Daoy (cell line): ENCODE measurements around the gene MGLL. TPM values are rescaled to one million over a fixed set of nuclear protein-coding genes. Genes with fewer than 3 reads are reported as not detected.
"Not testable (repeated sequence)": the region's sequence is repeated elsewhere in the genome, so short reads cannot be mapped to it uniquely, and the experiment has no call there.

Source experiments
- DNase-seq: peaks from one replicate; pipeline ENCODE4 v3.0.0-alpha.2; 2015; ENCODE audit warnings: low read depth
- total RNA-seq: library from RNA; depleted of rRNA; stranded (reverse); fragments of >200 nt; shearing (Covaris generic); gene quantifications from 2 replicates; pipeline ENCODE4 v1.2.3, GENCODE V29; 2014

Gene MGLL
- total RNA-seq, 1 experiment from 2014 or later, result 37.1 TPM

DNA sequence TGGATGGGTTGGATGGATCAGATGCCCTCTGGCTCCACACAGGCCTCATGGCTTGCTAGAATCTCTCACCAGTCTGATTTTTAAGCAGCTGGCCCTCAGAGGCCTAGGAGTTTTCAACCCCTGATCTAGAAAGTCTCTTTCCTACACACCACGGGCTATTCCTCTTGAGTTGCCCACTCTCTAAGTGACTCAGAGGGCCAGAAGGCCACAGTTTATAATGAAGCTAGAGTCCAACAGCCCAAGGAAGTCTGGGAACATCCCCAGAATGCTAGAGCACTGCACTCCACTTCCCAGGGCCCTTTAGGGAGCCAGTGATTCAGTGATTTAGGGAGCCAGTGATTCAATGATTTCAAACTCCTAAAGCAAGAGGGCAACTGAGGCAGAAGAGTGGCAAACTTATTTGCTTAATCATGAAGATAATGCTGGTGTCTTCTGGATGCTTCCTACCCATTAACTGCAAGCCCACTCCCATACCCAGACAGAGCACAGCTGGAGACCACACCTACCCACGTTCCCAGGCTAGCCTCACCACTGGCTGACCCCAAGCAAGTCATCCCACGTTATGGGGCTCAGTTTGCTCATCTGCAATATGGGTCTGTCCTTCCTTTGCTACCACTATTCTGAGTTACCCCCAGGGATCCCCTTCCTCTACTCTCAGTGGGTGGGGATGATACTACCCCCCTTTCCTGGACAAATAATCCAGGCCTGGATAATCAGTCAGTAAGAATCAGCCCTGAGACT is 112.8 kb downstream of the MGLL start:
- DNase-seq, result no peak

DNA sequence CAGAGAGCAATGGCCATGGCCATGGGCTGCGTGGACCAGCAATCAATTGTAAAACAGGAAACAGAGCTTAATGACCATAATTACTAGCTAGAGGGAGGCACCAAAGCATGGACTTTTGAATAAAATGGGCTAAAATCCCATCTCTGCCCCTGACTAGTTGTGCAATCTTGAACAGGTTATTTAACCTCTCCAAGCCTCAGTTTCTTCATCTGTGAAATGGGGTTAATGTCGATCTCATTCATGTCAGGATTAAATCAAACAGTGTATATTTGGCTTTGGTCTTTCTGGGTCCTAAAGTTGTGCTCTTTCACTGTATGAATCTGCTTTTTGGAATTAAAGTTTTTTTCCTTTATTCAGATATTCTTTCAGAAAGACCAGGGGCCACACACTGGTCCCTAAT is 113.5 kb downstream of the MGLL start:
- DNase-seq, result no peak

DNA sequence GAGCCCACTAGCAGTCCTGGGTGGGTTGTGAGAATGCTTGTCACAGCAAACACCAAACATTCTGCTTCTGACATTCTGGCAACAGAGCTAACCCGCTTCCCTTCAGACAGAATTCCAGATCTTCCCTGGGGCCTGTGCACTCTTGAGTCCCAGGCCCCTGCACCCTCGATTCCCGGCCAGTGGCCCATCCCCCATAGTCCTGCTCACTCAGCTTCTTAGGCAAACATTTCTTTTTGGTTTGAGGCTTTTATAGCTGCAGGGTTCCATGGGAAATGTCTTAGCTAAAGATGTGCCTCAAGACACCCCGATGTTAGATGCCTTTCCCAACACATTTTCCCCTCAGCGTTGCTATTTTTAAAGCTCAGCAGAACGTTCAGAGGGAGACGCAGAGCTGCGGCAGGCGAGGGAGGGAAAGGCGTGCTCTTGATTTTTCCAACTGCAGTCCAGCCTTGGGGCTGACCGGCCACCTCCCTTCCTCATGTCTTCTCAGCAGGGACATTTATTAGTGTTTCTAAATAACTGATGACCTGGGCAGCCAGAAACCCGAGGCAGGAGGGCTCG is 114.4 kb downstream of the MGLL start:
- DNase-seq, result no peak

DNA sequence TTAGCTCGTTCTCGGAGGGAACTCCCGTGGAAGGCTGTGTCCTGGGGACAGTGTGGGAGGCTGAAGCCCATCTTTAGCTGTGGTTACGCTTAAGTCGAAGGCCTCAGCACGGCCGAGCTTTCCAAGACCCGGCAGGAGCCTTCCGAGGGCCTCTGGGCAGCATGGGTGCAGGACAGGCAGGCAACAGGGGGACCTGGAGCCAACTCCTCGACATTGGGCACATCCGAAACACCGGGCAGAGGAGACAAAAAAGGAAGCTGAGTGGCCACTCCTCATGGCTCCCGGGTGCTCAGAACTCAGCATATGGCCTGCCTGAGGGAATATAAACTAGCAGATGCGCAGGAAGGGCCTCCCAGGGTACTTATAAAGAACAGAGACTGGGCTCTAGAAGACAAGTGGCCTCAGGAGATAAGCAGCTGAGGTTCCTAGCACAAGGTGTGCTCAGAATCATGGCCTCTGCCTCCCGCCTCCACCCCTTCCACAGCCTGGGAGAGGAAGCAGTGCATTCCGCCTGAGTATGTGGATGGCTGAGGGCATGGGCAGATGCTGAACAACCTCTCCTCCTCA is 115.4 kb downstream of the MGLL start:
- DNase-seq, result no peak

DNA sequence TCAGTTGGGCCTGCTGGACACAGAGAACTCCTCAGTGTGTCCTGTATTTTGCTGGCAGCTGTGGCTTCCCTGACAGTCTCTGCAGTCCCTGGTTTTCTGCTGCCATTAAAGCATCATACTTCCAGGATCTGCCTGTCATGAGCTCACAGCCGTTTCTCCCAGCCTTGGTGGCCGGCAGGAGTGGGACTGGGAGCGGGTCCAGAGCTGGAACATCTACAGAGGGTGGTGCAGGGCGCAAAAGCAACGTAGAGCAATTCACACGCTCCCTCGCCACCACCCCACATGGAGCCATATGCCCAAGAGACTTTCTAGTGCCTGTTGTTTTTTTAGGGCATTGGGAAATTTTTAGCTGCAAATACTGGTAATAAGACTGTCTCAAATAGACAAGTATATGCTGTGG is 116.0 kb downstream of the MGLL start:
- no peak for DNase-seq

DNA sequence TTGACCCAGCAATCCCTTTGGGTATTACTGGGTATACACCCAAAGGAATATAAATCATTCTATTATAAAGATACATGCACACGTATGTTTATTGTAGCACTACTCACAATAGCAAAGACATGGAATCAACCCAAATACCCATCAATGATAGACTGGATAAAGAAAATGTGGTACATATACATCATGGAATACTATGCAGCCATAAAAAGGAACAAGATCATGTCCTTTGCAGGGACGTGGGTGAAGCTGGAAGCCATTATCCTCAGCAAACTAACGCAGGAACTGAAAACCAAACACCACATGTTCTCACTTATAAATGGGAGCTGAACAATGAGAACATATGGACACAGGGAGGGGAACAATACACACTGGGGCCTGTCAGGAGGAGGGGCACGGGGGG is 117.5 kb downstream of the MGLL start:
- DNase-seq, result not testable (repeated sequence)

DNA sequence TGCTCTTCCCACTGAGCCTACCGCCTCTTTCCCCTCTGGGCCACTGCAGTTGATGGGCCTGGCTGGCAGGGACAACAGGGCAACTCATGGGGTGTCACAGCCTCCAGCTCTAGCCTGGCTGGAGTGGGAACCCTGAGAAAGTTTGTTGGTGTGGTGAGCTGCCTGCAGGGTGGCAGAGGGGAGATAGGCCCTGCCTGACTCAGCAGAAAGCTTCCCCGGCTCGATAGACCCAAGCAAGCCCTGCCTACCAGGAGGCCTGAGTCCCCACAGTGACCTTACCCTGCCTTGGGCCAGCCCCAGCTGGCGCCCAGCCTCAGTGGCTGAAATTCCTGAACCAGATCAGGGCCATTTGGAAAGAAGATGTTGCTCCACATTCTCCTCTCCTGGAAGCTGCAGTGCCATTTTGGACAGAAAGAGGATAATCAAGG is 120.2 kb downstream of the MGLL start:
- DNase-seq, result no peak

DNA sequence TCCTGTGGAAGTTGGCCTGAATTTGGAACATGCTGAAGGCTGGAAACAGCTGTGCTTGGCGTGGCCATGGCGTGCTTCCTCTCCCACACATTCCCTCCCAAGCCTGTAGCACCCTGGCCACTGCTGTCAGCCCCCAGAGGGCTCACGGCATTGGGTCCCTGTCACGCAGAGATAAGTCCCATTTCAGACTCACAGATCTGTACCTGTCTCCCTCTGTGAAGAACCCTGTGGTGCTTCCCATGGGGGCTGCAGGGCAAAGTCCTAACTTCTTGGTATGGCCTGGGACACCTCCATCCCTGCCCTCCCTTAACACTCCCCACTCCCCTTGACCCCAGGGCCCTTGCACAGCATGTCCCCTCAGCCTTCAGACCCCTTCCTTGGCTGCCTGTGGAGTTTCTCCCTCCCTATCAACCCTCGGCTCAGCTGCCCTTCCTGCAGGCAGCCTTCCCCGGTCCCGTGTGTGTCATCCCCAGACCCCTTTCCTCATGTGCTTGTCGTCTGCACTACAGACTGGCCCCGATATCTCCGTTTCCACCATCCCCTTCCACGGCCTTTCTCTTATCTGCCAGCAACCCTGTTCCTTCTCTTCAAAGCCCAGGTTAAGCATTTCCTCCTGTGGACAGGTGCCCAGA is 120.9 kb downstream of the MGLL start:
- DNase-seq, result no peak

DNA sequence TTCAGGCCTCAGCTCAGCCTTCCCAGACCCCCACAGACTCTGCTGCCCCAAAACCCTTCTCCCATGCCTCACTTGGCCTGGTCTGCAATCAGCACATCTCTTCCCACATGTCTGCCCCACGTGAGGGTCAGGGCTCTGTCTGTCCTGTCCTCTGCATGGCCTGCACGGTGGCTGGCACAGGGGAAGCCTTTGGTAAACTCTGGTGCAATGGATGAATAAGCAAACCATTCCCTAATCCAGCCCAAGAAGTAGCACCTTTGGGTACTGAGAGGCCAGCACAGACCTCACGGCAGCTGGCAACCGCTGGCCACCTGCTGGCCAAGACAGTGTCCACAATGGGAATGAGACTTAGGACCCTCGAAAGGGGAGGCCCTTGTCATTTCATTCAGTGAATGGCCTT is 121.9 kb downstream of the MGLL start:
- DNase-seq, result no peak

DNA sequence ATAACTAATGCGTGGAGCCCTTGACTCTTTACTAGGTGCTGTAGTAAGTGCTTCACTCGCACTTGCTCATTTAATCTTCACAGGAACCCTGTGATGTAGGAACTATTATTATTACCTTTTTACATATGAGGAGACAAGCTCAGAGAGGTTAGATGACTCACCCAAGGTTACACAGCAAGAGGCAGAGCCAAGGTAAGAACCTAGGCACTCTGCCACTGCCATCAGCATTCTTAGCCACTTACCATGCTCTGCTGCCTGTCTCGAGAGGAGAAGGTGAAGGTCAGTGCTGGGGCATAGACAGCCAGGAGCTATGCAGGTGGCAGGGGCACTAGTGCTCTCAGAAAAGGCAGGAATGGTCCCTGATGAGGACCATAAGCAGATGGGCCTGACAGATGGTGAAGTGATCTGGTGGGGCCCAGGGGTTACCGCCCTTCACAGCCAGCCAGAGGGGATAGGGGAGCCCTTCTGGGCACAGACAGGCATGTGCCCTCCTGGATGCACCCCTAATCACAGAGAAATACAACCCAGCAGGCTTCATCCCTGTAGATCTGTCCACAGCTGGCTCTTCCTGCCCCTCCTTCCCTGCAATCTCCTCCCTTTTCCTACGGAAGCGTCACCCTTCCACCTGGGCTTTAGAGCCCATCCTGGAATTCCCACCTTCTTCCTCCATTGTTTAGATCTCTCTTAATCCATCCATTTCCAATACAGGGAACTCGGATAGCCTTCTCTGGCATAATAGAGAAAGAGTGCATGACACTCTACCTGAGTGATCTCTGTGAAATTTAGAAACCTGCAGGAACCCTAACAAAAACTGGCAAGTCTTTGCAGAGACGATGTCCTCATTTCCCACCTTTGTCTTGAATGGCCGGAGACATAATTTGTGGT is 122.7 kb downstream of the MGLL start:
- no peak for DNase-seq

DNA sequence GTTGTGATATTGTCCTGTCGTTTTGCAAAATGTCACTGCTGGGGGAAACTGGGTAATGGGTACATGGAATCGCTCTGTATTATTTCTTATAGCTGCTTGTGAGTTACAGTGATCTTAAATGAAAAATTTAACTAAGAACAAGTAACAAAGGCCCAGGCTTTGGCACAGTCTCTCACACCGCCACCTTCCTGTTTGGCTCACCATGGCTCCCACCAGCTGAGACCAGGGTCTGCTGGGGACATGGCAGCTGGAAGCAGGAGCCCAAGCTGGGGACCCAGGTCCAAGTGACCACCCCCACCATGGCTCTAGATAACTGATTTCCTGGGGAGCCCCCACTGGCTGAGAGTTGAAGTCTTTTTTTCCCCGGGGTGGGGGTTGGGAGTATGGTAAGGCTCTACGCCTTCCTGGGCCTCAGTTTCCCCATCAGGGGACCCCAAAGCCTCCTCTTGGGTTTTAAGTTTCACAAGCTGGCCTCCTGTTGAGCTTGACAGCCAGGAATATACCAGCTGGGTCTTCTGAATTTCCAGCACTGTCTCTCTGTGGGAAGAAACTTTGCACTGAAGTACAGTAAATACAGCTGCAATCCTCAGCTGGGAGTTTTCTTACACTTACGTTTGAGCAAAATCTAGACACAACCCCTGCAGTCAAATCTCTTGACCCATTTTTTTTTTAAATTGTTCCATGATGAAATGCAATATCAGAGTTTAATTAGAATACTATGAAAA is 123.5 kb downstream of the MGLL start:
- no peak for DNase-seq

DNA sequence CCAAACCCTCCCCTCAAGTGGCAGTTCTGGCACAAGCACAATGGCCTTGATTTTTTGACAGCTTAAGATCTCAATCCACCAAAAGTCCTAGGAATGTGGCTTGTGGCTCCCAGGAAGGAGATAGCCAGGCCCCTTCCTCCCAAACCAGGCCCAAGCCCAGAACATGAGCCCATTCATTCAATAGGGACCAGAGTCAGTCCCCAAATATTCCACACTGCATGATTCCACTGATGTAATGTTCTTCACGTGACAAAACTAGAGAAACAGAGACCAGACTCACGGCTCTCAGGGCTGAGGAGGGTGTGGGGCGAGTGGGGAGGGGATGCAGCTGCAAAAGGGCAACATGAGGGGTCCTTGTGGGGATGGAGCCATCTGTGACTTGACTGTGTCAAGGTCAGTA is 124.0 kb downstream of the MGLL start:
- DNase-seq, result no peak

DNA sequence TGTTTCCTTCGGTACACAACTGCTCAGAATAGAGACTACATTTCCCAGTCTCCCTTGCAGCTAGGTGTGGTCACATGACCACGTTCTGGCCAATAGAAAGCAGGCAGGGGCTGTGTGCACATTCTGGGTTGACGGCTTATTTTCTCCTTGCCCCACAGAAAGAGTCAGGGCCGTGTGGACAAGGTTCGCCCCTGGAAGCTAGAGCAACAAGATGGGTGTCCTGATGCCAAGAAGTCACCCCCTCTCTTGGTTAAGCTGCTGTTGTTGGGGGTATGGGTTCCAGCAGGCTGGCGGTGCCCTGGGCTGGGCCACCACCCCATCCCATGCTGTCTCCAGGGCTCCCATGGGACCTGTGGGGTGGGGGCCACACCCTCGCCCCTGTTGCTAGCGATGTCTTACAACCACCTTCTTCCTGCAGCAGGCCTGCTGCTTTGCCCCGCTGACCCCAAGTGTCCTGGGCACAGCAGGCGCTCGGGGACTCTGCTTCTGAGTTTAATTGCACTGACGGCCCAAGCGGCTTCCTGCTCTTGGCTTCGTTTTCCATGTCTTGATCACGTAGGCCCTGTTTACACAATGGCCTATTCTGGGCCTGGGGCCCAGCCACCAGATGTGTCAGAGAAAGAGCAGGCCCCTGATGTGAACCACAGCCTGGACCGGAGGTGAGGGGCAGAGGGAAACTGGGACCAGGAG is 124.6 kb downstream of the MGLL start:
- peak; percentile 86 for DNase-seq

DNA sequence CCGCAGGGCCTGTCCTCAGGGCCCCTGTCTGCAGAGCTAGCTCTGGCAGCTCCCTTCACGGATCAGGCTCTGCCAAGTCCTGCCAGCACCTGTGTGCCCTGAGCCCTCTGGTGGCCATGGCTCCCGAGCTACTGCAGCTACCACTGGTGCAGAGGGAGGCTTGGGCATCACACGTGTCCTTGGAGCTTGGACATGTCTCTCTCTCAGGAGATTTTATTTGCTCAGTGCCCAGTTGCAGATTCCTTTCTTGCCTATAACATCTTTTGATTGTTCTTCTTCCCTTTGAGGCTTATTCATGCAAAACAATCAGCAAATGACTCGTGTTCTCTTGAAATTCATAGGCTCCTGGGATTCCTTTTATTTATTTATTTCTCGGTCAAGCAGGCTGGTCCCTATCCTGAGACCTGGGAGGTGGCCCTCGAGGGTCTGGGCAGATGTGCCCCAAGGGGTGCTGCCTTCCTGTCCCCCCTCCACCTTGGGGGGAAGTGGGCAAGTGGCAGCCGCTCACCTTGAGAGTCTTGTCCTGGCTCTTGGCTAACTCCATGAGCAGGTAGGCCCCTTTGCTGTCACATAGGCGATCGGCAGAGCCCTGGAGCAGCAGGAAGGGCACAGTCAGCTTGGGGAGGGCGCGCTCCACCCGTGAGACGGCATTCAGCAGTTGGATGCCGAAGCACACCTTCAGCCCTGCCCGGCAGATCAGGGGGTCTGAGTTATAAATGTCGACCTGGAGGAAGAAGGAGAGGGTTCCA is 127.7 kb downstream of the MGLL start:
- peak; percentile 59 for DNase-seq

DNA sequence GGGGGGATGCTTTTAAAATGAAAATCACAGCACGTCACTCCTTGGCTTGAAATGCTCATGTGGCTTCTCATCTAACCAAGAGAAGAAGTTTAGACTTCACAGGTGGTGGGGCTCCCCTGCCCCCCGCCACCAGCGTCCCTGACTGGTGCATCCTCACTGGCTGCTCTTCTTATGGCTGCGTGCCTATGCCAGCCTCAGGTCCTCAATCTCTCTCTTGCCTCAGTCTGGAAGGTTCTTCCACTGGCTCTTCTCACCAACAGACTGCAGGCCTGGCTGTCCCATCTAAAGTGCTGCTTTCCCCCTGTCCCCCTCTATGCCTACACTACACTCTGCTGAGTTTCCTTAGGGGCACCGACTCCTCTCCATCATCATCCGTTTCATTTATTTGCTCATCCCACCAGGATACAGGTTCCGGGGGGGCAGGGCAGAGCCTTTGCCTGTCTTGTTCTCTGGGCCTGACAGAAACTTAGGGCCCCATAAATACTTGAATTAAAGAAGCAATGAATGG is 128.9 kb downstream of the MGLL start:
- no peak for DNase-seq

DNA sequence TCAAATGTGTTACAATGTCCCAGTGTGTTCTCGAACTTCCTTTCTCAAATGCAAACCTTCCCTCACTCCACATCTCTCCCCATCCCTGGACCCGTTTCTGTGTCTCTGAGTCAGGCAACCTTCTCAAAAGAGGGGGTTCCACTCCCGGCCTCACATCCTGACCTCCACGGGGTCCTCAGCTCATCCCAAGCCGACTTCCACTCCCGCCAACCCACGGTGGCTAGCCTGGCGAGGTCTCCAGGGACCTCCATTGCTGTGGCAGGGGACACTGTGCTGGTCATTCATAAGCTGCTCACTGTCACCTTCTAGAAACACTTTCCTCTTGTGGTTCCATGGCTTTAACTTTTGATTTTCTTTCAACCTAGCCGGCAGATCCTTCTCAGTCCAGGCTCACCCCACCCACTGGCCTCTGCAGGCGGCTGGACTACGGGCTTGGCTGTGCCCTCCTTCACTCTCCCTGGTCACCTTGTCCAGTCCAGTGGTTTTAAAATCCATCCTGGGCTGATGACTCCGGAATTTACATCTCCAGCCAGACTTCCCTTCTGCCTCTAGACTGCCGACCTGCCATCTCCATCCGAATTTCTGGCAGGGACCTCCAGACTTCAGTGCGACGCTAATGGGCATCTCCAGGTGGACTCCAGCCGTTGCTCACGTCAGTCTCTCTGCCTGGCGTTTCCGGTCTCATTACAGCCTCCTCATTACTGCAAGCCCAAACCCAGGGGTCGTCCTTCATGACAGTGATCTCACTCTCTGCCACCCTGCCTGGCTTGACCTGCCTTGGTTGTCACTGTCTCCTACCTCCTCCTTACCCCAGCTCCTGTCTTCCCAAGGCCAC is 129.6 kb downstream of the MGLL start:
- no peak for DNase-seq

DNA sequence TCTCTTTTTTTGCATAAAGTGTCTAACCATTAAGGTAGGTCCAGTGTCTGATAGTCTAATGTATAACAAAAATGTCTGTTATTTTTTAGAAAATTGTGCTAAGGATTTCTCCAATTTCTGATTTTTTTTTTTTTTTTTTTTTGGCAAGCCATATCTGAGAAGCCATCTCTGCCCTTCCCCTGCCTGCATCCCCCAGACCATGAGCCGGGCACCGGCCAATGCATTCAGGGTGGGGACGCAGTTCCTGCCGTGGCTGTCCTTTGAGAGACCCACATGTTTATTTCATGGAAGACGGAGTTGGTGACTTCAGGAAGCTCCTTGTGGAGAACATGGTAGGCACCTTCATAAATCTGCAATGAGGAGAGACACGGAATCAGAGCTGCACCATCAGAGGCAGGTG is 130.3 kb downstream of the MGLL start:
- no peak for DNase-seq

DNA sequence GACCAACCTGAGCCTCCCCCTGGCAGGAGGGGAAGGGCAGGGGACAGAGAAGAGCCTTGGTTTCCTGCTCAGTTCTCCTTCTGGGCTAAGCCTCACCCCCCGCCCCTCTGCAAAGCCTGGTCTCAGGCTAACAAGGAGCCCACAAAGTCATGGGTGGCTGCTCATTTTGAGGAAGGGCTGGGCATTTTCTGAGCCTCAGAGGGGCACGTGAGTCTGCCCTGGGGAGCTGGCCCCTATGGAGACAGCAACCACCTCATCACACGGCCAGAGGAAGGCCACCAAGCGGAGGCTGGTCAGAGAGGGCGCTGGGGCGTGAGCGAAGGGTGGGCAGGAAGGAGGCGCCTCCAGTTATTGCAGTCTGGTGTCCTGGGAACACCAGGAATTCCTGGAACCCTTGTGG is 130.8 kb downstream of the MGLL start:
- no peak for DNase-seq
